AG04449 (cell line): Measurements from ENCODE around the gene ANKRD42.

Experiments
- CTCF ChIA-PET: fragments of 350-600 bp; formaldehyde crosslinking; extraction: SDS; loops from one replicate; lab custom pipeline; 2021; ENCODE audit warnings: antibody characterized with exemption; lab: Yijun Ruan, JAX
- POLR2A ChIA-PET: fragments of 400-600, 350-600 bp; formaldehyde crosslinking; extraction: SDS; loops from one replicate; lab custom pipeline; 2020; ENCODE audit warnings: antibody characterized with exemption, inconsistent platforms; lab: Yijun Ruan, JAX
- DNase-seq: peaks from one replicate; pipeline ENCODE4 v3.0.0-alpha.2; 2010; ENCODE audit warnings: low read depth, low spot score
- H3K4me3 ChIP-seq: 2 replicates; pipeline ENCODE4 v1.5.1; 2011; ENCODE audit warnings: low read depth, mild to moderate bottlenecking, control low read depth, low read length
- CTCF ChIP-seq: IDR thresholded peaks from one replicate; pipeline ENCODE4 v1.5.1; 2011; ENCODE audit warnings: mild to moderate bottlenecking, moderate library complexity, low read length, control low read depth, inconsistent platforms; ENCODE audit not compliant: insufficient read depth; ENCODE audit errors: missing control alignments

The ANKRD42 gene

GRCh38 chr11:83220260-83220659, 26.7 kb downstream of the ANKRD42 start:
- TF ChIP-seq CTCF, result no peak
- POLR2A ChIA-PET, result no interaction called here
- CTCF ChIA-PET, result interaction anchor here (1.0 to 1.2 kb wide), 2 partner anchors 17 to 596 kb away, joined by 4 read pairs; no protein-coding TSS in a partner anchor
- DNase-seq, result no peak
- no peak overlapping the region for H3K4me3 ChIP-seq

GRCh38 chr11:83221694-83222093, 28.2 kb downstream of the ANKRD42 start:
- ChIA-PET CTCF (interaction anchor here (1.2 to 3.2 kb wide), 2 partner anchors 28 to 594 kb away, joined by 4 to 11 read pairs; no protein-coding TSS in a partner anchor), POLR2A (no interaction called here)
- H3K4me3 ChIP-seq, result no peak overlapping the region
- no peak for TF ChIP-seq CTCF
- no peak for DNase-seq

- DNase-seq, result no peak
- CTCF ChIA-PET, result interaction anchor here (3.2 kb wide), 1 partner anchor 27 kb away, joined by 11 read pairs; no protein-coding TSS in a partner anchor
- POLR2A ChIA-PET, result no interaction called here
- H3K4me3 ChIP-seq, result no peak overlapping the region
- TF ChIP-seq CTCF, result no peak
These were observed 29.0 kb downstream of the ANKRD42 start for GRCh38 chr11:83222499-83222898.

- ChIA-PET CTCF (interaction anchor here (0.7 to 3.2 kb wide), 2 partner anchors 19 to 27 kb away, joined by 3 to 11 read pairs; no protein-coding TSS in a partner anchor), POLR2A (no interaction called here)
- no peak for TF ChIP-seq CTCF
- DNase-seq, result no peak
- H3K4me3 ChIP-seq, result no peak overlapping the region
These were observed 29.9 kb downstream of the ANKRD42 start for GRCh38 chr11:83223457-83223856.

- no peak overlapping the region for H3K4me3 ChIP-seq
- ChIA-PET CTCF (interaction anchor here (1.0 to 8.0 kb wide), 10 partner anchors 11 to 583 kb away, joined by 3 to 81 read pairs (median 4); no protein-coding TSS in a partner anchor), POLR2A (no interaction called here)
- no peak for TF ChIP-seq CTCF
- no peak for DNase-seq
These were observed 42.3 kb downstream of the ANKRD42 start for GRCh38 chr11:83235825-83236224.

- ChIA-PET CTCF (interaction anchor here (1.2 to 8.0 kb wide), 4 partner anchors 11 to 578 kb away, joined by 3 to 81 read pairs (median 8); no protein-coding TSS in a partner anchor), POLR2A (no interaction called here)
- TF ChIP-seq CTCF, result no peak
- H3K4me3 ChIP-seq, result no peak overlapping the region
- DNase-seq, result no peak
These were observed 44.6 kb downstream of the ANKRD42 start for GRCh38 chr11:83238111-83238510.
